ENCODE results near the gene SIK3.

The SIK3 gene

GRCh38 chr11:116925050-116925449 is 173.2 kb downstream of the SIK3 start:
- DNase-seq = no peak

GRCh38 chr11:116918925-116919655 is 179.1 kb downstream of the SIK3 start:
- no peak for DNase-seq

- DNase-seq = no peak
These were observed 180.6 kb downstream of the SIK3 start for GRCh38 chr11:116917632-116918031.

- no peak for DNase-seq
These were observed 181.3 kb downstream of the SIK3 start for GRCh38 chr11:116916886-116917285.

- DNase-seq = no peak
These were observed 182.2 kb downstream of the SIK3 start for GRCh38 chr11:116916052-116916451.

GRCh38 chr11:116913000-116913399 is 185.2 kb downstream of the SIK3 start:
- no peak for DNase-seq

GRCh38 chr11:116911976-116912734 is 186.1 kb downstream of the SIK3 start:
- no peak for DNase-seq

GRCh38 chr11:116910847-116911246 is 187.4 kb downstream of the SIK3 start:
- no peak for DNase-seq

GRCh38 chr11:116910378-116910777 is 187.8 kb downstream of the SIK3 start:
- DNase-seq = no peak

GRCh38 chr11:116909245-116909644 is 189.0 kb downstream of the SIK3 start:
- no peak for DNase-seq

GRCh38 chr11:116906479-116906878 is 191.7 kb downstream of the SIK3 start:
- DNase-seq = no peak

GRCh38 chr11:116903090-116903489 is 195.1 kb downstream of the SIK3 start:
- no peak for DNase-seq

GRCh38 chr11:116901964-116902688 is 196.1 kb downstream of the SIK3 start:
- DNase-seq = no peak

- DNase-seq = no peak
These were observed 197.0 kb downstream of the SIK3 start for GRCh38 chr11:116901211-116901610.

- DNase-seq = no peak
These were observed 202.0 kb downstream of the SIK3 start for GRCh38 chr11:116896211-116896610.

- DNase-seq = no peak
These were observed 203.0 kb downstream of the SIK3 start for GRCh38 chr11:116895048-116895757.

- DNase-seq = no peak
These were observed 204.3 kb downstream of the SIK3 start for GRCh38 chr11:116893906-116894305.

- no peak for DNase-seq
These were observed 204.8 kb downstream of the SIK3 start for GRCh38 chr11:116893437-116893836.

- no peak for DNase-seq
These were observed 205.9 kb downstream of the SIK3 start for GRCh38 chr11:116892374-116892773.

- DNase-seq = no peak
These were observed 206.5 kb downstream of the SIK3 start for GRCh38 chr11:116891746-116892145.

GRCh38 chr11:116890607-116891006 is 207.6 kb downstream of the SIK3 start:
- DNase-seq = no peak

- no peak for DNase-seq
These were observed 208.0 kb downstream of the SIK3 start for GRCh38 chr11:116890193-116890592.
